GM23338 (cell line): ENCODE results near the gene SLC25A18.

Experiments used
- CTCF ChIP-seq, 2 experiments: fragments of 200-600 bp in 1 of 2; sonication (generic) in 1 of 2; conservative IDR thresholded peaks; 2 replicates each; pipeline versions ENCODE4 v1.5.1 to v1.6.1; 2016 to 2017; ENCODE audit warnings: antibody characterized with exemption in 2 of 2, low read depth in 2 of 2, mild to moderate bottlenecking in 2 of 2, moderate library complexity in 1 of 2
- EZH2 ChIP-seq: fragments of 200-600 bp; sonication (generic); IDR thresholded peaks from one replicate; pipeline ENCODE4 v1.8.0; 2017; ENCODE audit warnings: antibody characterized with exemption, mild to moderate bottlenecking, low read depth; ENCODE audit not compliant: unreplicated experiment
- EZH2phosphoT487 ChIP-seq: fragments of 200-600 bp; sonication (generic); IDR thresholded peaks from one replicate; pipeline ENCODE4 v1.8.1; 2018; ENCODE audit warnings: antibody characterized with exemption; ENCODE audit not compliant: unreplicated experiment
- REST ChIP-seq: IDR thresholded peaks from one replicate; pipeline ENCODE4 v1.6.1; 2018; ENCODE audit warnings: antibody characterized with exemption; ENCODE audit not compliant: unreplicated experiment

- TF ChIP-seq CTCF (conservative IDR thresholded peaks at IDR 0.05; ENCODE audit: low read depth in 2 of 2) (peak; percentile 69 to 73), EZH2phosphoT487 (no peak), REST (no peak), EZH2 (no peak)
Measured at GRCh38 chr22:17540481-17540880, 22.8 kb upstream of the SLC25A18 start.
